ENCODE data around the gene DGKG.

The DGKG gene

DNA sequence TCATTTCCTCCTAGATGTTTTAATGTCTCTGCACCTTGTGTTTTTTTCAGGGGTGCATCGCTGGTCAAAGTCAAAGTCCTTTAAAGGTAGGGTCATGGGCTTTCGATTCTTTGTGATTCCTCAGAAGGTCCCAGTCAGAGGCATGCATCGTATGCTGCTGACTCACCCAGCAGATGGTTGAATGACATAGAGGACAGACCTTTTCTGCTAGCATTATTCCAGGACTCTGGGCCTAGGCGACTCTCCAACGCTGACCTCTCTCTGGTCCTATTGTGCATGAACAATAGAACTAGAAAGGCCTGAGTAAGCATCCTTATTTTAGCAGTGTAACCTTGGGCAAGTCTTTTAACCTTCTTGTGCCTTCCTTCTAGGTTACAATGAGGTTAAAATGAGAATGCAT lies 75.9 kb downstream of the DGKG start:
- TF ChIP-seq, protein P1, sequence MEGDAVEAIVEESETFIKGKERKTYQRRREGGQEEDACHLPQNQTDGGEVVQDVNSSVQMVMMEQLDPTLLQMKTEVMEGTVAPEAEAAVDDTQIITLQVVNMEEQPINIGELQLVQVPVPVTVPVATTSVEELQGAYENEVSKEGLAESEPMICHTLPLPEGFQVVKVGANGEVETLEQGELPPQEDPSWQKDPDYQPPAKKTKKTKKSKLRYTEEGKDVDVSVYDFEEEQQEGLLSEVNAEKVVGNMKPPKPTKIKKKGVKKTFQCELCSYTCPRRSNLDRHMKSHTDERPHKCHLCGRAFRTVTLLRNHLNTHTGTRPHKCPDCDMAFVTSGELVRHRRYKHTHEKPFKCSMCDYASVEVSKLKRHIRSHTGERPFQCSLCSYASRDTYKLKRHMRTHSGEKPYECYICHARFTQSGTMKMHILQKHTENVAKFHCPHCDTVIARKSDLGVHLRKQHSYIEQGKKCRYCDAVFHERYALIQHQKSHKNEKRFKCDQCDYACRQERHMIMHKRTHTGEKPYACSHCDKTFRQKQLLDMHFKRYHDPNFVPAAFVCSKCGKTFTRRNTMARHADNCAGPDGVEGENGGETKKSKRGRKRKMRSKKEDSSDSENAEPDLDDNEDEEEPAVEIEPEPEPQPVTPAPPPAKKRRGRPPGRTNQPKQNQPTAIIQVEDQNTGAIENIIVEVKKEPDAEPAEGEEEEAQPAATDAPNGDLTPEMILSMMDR (IDR thresholded peaks at IDR 0.05; ENCODE audit: unreplicated experiment in 3 of 3), result no peak
- H3K4me3 Mint-ChIP-seq, result no peak overlapping the region
- H3K9me3 Mint-ChIP-seq, result no peaks in the 10 kb centered on the region

DNA sequence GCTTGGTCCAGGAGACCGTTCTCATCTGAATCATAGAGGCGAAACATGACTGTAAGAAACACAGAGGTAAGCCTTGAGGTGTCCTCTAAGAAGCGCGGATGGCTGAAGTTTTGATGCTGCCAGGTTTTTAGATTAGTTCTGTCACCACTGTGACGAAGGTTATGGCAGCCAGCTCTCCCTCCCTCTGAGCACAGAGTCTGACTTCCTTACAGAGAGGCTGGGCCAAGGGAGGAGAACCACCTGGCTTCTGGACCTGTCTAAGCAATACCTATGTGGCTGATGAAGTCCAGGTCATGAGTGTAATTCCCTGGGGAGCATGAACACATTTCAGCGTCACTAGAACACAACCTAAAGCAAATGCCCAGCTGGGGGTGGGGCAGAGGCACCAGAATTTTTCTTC lies 77.4 kb downstream of the DGKG start:
- TF ChIP-seq, protein P1 (IDR thresholded peaks at IDR 0.05; ENCODE audit: unreplicated experiment in 3 of 3), result no peak
- no peak overlapping the region for H3K27ac Mint-ChIP-seq
- no peak overlapping the region for H3K4me3 Mint-ChIP-seq
- H3K36me3 Mint-ChIP-seq (ENCODE audit: low read depth), result no peaks in the 10 kb centered on the region
- no peaks in the 10 kb centered on the region for H3K9me3 Mint-ChIP-seq
- H3K27me3 Mint-ChIP-seq (ENCODE audit: low read depth), result peaks cover 20% of the 10 kb centered on the region
- peaks cover 8% of the 10 kb centered on the region for H3K4me1 Mint-ChIP-seq

More for the DNA sequence above, 75.9 kb downstream of the DGKG start:
- no peak overlapping the region for H3K27ac Mint-ChIP-seq
- peaks cover 8% of the 10 kb centered on the region for H3K27me3 Mint-ChIP-seq (ENCODE audit: low read depth)
- H3K4me1 Mint-ChIP-seq, result peaks cover 8% of the 10 kb centered on the region
- H3K36me3 Mint-ChIP-seq (ENCODE audit: low read depth), result no peaks in the 10 kb centered on the region

DNA sequence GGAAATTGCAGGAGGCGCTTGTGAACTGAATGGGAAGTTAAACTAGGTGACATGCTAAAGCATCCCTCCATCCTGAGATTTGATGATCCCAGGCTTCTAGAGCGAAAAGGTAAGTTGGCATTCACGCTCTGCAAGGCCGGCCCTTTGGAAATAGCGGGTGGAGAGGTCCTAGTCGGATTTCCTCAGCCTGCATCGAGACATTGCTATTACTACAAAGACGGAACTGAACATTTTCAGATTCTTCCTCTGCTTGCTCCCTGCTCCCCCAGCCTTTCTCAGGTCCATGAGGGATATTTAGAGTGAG lies 77.7 kb downstream of the DGKG start:
- H3K9me3 Mint-ChIP-seq, result no peaks in the 10 kb centered on the region
- H3K4me1 Mint-ChIP-seq, result peaks cover 8% of the 10 kb centered on the region
- no peak overlapping the region for H3K4me3 Mint-ChIP-seq
- H3K36me3 Mint-ChIP-seq (ENCODE audit: low read depth), result no peaks in the 10 kb centered on the region
- H3K27me3 Mint-ChIP-seq (ENCODE audit: low read depth), result peaks cover 23% of the 10 kb centered on the region
- no peak overlapping the region for H3K27ac Mint-ChIP-seq
- TF ChIP-seq, protein P1 (IDR thresholded peaks at IDR 0.05; ENCODE audit: unreplicated experiment in 3 of 3), result no peak

DNA sequence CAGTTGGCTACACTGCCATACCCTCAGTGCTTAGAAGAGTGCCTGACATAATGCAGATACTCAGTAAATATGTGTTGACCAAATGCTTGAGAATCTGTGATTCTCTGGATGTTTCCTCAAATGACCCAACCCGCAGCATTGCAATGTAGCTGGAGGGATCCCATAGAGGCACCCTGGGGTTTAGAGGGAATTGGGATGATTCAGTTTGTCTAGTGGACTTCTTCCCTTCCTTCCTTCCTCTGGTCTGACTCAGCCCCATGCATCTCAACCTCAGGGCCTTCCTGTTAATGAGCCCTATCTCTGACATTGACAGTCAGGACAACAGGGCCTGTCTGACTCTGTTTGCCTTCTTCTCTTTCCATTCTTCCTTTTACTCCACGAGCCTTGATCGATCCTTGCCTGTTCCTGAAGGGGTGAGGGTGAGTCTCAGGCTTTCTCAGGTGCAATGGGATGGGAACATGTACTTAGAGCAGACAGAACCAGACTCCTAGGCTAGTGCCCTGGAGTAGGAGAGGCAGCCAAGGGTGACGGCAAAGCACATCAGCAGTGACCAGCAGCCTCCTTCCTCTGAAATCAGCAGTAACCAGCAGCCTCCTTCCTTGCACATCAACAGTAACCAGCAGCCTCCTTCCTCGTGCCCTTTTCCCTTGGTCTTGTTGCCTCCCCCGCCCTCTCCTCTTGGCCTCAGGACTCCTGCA lies 78.2 kb downstream of the DGKG start:
- Mint-ChIP-seq H3K4me1 (peaks cover 8% of the 10 kb centered on the region), H3K36me3 (ENCODE audit: low read depth) (no peaks in the 10 kb centered on the region), H3K4me3 (no peak overlapping the region), H3K27ac (no peak overlapping the region), H3K9me3 (no peaks in the 10 kb centered on the region), H3K27me3 (ENCODE audit: low read depth) (peaks cover 28% of the 10 kb centered on the region)
- TF ChIP-seq, protein P1 (IDR thresholded peaks at IDR 0.05; ENCODE audit: unreplicated experiment in 3 of 3), result no peak

DNA sequence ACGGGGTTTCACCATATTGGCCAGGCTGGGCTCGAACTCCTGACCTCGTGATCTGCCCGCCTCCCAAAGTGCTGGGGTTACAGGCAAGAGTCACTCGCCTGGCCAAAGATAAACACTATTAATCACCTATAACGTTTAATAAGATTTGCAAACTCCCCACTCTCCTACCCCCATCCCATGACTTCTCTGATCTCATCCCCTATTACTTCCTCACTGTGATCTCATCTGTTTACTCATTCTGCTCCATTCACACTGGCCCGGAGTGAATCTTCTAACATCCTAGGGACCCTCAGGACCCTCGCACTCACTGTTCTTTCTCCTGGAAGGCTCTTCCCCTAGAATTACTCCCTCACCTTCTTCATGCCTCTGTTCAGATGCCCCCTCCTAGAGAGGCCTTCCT lies 78.9 kb downstream of the DGKG start:
- Mint-ChIP-seq H3K4me3 (no peak overlapping the region), H3K27me3 (ENCODE audit: low read depth) (peaks cover 35% of the 10 kb centered on the region), H3K9me3 (no peaks in the 10 kb centered on the region), H3K36me3 (ENCODE audit: low read depth) (no peaks in the 10 kb centered on the region), H3K4me1 (peaks cover 8% of the 10 kb centered on the region), H3K27ac (no peak overlapping the region)
- TF ChIP-seq, protein P1 (IDR thresholded peaks at IDR 0.05; ENCODE audit: unreplicated experiment in 3 of 3), result no peak

DNA sequence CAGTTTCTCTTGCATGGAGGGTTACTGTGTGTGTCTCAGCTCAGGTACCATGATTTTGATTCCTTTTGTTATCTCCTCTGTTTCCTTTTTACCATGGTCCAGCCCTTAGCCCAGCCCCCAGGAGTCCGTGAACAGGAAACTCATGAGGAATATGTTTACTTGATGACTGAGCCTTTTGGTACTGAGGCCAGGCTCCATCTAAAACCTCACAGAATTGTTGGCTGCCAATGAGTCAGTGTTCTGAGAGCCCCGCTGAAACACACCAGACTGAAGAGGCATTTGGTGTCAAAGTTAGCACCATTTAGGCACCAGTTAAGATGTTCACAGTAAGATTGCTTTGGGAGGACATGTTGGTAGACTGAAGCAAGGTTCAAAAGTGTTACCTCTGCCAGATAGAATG lies 80.9 kb downstream of the DGKG start:
- Mint-ChIP-seq H3K36me3 (ENCODE audit: low read depth) (no peaks in the 10 kb centered on the region), H3K4me1 (no peaks in the 10 kb centered on the region), H3K27ac (no peak overlapping the region), H3K4me3 (no peak overlapping the region), H3K27me3 (ENCODE audit: low read depth) (peaks cover 55% of the 10 kb centered on the region), H3K9me3 (no peaks in the 10 kb centered on the region)
- TF ChIP-seq, protein P1 (IDR thresholded peaks at IDR 0.05; ENCODE audit: unreplicated experiment in 3 of 3), result no peak

Data from nephron (organoid).